GM18498 (cell line): ENCODE results near the gene IL12RB2.
"Not testable (repeated sequence)": the region's sequence is repeated elsewhere in the genome, so short reads cannot be mapped to it uniquely, and the experiment has no call there.

Experiments used
- ATAC-seq: cut with Tn5 transposase; IDR thresholded peaks from one replicate; pipeline ENCODE4 v1.9.1; 2021; ENCODE audit warnings: mild to moderate bottlenecking, moderate library complexity; ENCODE audit not compliant: unreplicated experiment

The IL12RB2 gene

GRCh38 chr1:67429528-67430357, 122.1 kb downstream of the IL12RB2 start:
- peak; percentile 11 for ATAC-seq

- ATAC-seq = peak; percentile 88
Observed at GRCh38 chr1:67430358-67431155, 122.9 kb downstream of the IL12RB2 start, which contains the start of gene SERBP1. SERBP1 (minus strand) TSS chr1:67430402; CDS start chr1:67430300, 102 bp downstream.

GRCh38 chr1:67431156-67431765, 123.6 kb downstream of the IL12RB2 start:
- ATAC-seq = no peak

GRCh38 chr1:67431869-67432578, 124.4 kb downstream of the IL12RB2 start:
- no peak for ATAC-seq

GRCh38 chr1:67432745-67433144, 125.1 kb downstream of the IL12RB2 start:
- no peak for ATAC-seq

GRCh38 chr1:67433837-67434236, 126.2 kb downstream of the IL12RB2 start:
- no peak for ATAC-seq

GRCh38 chr1:67434491-67434890, 126.8 kb downstream of the IL12RB2 start:
- ATAC-seq = no peak

- no peak for ATAC-seq
Observed at GRCh38 chr1:67436511-67437055, 128.9 kb downstream of the IL12RB2 start.

GRCh38 chr1:67437961-67438360, 130.3 kb downstream of the IL12RB2 start:
- ATAC-seq = no peak

GRCh38 chr1:67439277-67440029, 131.8 kb downstream of the IL12RB2 start:
- no peak for ATAC-seq

- no peak for ATAC-seq
Observed at GRCh38 chr1:67440339-67440738, 132.7 kb downstream of the IL12RB2 start.

GRCh38 chr1:67441183-67441582, 133.5 kb downstream of the IL12RB2 start:
- peak; percentile 58 for ATAC-seq

GRCh38 chr1:67441739-67442281, 134.1 kb downstream of the IL12RB2 start:
- ATAC-seq = peak; percentile 32

- ATAC-seq = not testable (repeated sequence)
Observed at GRCh38 chr1:67446014-67446413, 138.3 kb downstream of the IL12RB2 start.
